DMS114 treated with DMSO at 0.1 percent for 48 hours (cell line): ENCODE results near the gene GMDS.

Experiments used
- DNase-seq: peaks from one replicate; lab custom pipeline; 2025; ENCODE audit not compliant: unreplicated experiment; lab: John Stamatoyannopoulos, UW

GMDS gene

DNA sequence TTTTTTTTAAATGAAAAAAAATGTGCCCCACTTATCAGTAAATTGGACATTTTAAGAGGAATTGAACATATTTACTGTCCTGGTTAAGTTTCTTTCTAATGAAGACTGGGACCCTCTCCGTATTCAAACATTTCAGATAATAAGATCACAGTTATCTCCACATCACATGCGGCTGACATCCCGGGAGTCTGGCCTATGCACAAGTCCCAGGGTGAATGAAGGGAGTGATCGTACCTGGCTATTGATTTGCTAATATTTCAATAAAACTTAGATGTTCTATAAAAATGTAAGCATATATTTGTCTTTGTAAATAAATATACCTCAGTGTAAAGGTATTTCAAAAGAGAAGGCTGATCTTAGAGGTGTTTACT is 577.6 kb downstream of the GMDS start:
- DNase-seq: no peak

DNA sequence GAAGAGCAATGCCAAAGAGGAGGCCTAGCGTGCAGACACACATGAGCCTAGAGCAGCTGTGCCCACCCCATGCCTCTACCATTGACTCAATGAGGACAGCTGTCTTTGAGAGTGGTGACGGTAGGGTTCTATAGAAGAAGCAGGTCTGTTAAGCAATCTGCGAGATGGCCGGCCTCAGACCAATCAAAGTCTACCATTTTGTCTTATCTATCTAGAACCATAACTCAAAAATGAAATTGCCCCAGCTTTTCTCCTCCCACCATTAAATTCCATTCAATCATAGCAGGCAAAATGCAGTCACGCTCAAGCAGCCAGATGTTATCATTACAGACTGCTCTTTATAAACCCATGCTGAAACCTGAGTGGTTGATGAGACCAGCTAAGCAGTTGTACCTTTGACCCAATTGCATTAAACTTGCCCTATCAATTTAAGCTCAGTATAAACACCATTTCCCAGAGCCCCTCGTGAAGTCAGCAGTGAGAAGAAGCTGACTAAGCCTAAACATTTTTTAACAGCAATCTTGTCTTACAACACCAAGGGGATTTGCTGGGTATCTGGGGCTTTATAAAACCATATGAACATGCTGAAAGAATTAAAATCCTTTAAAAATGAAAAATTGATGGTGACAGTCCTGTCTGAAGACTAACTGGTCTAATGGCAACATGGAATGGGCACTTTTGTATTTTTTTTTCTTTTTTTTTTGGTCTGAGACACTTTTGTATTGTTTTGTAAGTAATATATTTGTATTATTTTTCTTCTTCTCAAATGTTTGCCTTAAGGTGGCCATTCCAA is 578.2 kb downstream of the GMDS start:
- no peak for DNase-seq

DNA sequence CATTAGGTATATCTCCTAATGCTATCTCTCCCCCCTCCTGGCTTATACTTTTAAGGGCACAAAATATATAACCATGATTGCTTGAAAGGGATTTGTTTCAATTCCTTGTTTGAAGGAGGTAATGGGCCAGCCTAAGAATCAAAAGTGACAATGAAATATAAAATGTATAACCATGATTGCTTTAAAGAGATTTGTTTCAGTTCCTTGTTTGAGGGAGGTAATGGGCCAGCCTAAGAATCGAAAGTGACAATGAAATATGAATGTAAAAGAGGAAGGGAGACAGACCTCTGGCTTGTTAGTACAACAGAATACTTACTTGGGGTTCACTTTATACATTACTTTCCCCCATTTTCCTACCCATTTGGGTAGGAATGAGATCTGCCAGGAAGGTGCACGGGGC is 580.2 kb downstream of the GMDS start:
- DNase-seq: no peak

DNA sequence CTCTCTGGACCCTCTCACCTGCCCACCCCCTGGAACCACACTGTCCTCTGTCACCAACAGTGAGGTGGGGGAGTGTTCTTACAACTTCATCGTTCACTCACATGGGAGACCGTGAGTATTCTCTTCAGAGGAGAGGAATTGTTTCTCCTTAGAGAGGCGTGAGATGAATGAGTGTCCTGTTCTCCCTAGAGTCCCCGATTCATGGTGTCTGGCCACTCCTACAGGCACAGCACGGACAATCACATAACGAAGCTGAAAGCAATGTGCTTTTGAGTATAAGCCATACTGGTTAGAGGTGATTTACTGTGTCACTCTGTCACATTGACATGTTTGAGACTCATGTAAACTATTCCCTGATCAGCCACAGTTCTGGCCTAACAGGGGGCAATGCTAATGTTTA is 581.1 kb downstream of the GMDS start:
- no peak for DNase-seq

DNA sequence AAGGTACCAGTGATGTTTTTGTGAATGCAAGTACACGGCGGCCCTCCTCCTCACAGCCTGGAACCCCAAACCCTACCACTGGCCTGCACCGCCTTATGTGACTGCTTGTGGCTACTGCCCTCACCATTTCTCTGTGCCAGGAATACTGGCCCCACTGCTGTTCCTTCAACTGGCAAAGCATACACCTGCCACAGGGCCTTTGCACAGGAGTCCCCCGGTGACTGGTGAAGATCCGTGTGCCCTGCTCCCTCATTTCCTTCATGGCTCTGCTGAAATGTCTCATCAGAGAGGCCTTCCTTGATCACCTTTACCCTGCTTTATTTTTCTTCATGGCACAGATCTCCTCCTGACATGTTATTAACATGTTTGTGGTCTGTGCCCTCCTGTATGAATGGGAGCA is 581.9 kb downstream of the GMDS start:
- no peak for DNase-seq

DNA sequence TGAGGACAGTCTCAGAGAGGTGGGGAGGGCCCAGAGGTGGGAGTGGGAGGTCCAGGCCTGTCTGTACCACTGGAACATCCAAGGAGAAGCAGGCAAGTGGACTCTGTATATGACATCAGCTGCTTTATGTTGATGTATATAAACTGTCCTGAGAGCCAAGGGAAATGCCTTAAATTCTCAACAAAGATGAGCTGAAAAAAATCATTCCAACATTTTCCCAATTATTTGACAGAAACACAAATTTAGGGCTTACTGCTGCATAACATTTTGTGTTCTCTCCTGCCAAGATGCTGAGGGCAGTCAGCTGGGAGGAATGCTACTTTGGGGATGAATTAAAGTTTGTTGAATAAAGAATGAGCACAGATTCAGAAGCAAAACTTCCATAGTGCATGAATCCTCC is 582.9 kb downstream of the GMDS start:
- DNase-seq: no peak

DNA sequence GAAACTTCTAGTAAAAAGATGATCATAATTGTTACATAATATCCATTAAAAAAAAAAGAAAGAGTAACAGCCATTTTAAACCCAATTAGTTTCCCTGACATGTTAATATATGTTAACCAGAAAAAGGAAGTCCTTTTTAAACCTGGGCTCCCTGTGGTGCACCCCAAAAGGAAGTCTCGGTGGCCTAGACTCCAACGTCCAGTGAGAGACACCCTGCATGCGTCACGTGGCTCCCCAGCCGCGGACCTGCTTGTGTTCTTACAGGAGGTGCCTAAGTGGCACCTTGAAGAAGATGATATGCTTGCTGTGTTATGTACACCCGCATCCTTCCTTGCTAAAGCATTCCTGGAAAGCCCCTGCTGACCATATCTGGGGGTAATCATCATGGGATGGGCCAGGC is 585.6 kb downstream of the GMDS start:
- no peak for DNase-seq

DNA sequence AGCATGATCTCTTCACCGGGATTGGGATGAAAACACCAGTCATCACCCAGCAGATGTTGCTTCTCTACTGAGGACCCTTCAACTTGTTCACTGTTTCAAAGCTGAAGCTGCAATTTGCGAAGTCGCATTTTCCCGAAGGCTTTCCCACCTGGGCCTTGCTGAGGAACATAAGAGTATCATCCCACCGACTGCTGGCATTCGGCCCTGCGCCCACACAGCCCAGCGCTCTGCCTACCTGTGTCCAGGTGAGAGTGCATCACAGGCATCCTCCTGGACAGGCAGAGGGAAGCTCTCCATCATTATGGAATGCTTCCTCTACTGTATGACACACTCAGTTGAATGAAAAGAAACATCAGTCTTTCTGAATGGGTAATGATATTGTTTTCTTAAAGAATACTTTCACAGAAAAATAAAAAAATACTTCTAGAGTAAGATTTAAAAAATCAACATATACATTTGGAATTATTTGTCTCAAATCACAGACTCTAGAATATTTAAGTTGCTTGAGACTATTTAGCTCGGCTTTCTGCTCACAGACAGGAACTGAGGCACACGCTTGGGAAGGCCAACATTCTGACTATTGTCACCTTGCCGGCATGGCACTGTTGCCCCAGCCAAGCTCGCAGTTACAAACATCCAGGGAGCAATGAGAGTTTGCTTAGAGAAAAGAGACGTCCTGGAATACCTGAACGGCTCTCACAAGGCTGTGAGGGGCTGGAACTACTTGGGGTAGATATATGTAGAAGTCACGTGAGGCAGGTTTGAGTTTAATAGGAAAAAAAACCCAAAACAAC is 587.0 kb downstream of the GMDS start:
- DNase-seq: no peak

DNA sequence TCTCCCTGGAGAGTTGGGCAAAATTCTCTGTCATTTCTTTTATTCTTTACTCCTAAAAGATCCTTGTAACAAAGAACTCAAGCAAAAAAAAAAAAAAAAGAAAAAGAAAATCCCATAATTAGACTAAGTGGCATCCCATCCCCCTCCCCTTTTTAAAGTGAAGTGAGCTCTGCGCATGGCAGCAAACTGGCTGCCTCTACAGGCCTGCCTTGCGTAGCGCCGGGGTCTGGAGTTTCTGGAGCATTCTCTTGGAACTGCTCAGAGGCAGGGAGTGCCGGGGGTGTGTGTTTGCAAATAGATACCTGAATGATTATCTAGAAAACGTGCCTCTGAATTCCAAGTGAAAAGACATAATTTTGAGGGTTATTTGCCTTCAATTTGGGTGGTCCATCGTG is 587.6 kb downstream of the GMDS start:
- DNase-seq: no peak

DNA sequence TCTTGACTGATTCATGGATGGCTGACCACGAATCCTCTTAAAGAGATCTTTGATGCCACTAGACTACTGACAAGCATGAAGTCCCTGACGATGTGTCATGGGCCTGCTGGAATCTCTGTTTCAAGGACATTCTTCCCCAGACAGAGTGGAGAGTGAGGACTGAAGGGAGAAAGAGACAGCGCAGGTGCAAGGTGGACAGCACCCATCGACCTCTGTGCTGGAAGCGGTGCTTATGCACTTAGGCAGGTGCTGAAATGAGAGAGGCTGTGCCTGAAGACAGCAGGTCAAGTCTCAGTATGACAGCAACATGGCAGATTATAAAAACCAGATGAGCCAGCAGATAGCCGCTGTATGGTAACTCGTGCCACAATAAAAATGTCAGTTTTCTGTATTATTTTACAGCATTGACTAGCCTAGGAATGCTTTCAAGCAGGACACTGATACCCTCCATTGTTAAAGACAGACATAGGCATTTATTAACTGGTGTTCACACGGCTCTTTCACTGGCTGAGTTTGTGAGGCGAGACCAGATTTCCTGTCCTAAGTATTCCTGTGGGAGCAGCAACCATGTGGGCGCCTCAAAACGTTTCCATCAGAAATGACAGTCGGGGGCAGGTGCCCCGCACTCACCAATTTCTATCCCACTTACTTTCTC is 588.2 kb downstream of the GMDS start:
- DNase-seq: no peak

DNA sequence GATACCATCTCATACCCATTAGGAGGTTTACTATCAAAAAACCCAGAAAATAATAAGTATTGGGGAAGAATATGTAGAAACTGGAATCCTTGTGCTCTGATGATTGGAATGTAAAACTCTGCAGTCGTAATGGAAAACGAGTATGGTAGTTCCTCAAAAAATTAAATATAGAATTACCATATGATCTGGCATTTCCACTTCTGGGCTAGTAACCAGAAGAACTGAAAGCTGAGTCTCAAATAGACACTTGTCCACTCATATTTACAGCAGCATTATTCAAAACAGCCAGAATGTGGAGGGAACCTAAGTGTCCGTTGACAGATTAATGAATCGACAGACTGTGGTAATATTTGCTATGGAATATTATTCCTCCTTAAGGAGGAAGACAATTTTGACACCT is 591.4 kb downstream of the GMDS start:
- no peak for DNase-seq

DNA sequence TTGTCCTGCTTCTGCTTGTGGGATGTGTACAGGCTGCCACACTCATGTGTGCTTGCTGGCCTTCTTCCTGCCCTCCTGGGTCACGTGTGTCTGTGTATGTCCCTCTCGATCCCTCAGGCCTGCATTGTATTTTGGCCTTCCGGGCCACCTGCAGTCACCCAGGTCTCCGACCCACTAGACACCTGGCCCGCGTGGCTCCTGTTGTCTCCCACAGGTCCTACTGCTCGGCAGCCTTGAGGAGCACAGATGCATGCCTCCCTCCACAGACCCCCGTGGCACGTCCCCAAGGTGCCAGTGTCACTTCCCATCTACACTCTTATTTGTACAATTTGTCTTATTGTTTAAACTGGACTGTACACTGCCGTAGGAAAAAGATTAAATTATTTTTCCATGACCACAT is 592.6 kb downstream of the GMDS start:
- DNase-seq: no peak

DNA sequence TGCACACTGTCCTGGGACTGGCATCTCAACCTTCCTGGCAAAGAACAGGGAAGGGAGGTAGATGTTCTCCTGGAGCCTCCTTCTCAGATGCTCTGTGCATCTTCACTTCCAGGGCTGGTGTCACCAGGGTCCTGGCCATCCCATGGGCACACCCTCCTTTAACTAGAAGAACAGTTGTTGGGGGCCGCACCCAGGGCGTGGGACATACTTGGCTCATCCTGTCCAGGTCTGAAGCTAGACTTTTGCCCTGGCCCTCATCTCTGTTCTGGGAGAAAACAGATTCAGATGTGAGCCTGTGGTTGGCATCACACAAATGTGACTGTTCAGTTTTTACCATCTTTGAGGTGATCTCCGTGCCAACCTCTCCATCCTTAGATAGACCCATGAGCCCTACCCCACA is 594.0 kb downstream of the GMDS start:
- DNase-seq: no peak

DNA sequence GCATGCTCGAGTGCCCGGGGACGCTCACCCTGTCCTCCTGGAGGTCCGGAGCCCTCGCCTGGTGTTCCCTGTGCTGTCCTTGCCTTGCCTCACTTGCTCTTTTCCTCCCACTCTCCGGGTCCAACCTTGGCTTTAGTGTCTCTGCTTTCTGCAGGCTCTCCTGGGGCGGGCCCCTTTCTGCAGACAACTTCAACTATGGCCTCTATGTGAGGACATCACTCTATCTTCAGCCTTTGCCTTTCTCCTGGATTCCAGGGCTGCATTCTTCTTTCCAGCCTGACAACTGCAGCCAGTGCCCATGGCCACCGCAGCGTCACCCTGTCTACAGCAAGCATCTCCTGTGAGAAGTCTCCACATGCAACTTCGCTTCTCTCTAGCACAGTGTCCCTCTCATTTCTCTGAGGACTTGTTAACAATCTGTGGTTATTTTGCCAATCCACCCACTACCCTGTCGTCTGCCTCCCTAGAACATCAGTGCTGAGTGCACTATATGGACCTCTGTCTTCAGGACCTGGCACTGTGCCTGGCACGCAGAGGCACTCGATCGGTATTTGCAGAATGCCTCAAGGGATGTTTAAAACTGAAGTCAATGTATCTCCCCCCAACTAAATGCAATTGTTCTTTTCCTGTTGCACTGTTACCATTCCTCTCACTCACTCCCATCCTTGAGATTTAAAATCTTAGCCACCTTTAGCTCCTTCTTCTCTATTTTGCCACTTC is 599.8 kb downstream of the GMDS start:
- DNase-seq: no peak

DNA sequence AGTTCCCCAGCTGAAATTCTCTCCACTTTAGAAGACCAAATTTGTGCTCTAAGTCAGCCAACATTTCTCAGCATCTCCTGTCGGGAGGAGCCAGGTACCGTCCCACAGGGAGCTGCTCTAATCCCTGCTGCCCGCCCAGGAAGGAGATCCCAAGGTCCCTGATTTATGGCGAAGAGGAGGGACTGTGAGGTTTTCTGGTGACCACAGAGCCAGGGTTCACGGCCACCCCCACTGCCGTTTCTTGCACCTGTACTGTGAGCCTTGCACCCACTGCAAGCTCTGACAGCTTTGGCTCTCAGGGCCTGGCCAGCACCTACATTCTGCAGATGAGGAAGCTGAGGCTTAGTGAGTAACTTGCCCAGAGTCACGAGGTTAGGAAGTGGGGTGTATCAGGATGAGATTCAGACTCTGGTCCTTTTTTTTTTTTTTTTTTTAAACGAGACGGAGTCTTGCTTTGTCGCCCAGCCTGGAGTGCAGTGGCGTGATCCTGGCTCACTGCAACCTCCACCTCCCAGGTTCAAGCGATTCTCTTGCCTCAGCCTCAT is 600.8 kb downstream of the GMDS start:
- no peak for DNase-seq

DNA sequence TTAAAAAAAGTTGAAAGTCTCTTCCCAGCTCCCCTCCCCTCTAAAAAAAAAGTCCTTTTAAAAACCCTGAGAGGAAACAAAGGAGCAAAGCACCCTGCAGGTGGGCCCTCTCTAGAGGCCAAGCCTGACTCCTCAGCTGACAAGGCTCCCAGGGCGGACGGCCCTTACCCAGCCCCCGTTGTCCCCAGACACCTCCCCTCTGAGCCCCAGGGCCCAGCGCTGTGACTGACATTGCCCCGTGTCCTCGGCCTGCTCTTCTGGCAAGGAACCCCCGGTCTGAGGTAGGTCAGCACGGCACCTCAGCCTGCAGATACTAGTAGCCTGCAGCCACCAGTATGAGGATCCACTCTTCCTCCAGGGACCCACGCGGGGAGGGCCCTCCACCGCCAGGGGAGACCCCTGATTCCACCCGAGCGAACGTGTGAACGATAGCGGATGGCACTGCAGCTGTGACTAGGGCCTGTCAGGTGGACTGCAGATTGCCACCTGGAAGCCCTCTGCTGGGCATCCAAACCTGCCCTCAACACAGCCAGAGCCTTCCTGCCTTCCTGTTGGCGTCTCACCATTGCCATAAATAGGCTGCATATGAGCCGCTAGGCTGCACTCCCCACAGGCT is 601.5 kb downstream of the GMDS start:
- DNase-seq: no peak

DNA sequence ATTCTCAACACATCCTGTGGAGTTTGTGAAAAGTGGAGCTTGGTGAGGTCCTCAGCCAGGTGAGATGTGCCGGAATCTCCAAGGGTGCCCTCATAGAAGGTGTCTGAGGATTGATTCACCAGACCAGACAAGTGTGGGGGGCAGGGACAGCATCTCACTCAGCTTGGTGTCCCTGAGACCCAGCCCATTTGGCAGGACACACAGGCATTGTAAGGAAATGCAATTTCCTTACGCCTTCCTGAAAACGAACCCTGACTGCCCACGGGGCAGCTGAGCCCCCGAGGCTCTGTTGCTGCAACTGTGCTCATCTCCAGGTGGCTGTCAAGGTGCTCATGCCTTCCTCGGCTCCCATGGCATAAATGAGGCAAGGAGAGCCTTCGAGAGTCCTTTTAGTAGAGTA is 602.3 kb downstream of the GMDS start:
- DNase-seq: no peak

DNA sequence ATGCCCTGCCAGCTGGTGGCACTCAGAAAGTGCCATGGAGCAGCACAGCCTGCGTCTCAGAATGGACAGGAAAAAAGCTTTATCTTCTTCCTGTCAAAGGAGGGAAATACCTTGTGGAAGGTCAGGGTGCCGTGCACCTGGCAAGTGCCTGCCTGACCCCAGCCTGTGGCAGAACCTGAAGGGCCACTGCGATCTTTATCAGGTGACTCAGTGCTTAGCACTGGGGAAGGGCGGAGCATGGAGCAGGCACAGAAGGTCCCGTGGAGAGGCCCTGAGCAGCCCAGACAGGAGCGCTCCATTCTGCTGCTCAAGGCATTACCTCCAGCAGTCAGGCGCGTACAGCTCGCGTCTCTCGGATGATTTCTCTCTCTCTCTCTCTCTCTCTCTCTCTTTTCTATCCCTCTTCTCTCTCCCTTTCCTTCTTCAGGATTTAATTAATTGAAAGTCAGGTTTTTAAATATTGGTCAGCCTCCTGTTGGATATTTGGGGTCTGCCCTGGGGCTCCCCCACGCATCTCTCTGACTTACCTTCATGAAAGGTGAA is 604.0 kb downstream of the GMDS start:
- DNase-seq: no peak

DNA sequence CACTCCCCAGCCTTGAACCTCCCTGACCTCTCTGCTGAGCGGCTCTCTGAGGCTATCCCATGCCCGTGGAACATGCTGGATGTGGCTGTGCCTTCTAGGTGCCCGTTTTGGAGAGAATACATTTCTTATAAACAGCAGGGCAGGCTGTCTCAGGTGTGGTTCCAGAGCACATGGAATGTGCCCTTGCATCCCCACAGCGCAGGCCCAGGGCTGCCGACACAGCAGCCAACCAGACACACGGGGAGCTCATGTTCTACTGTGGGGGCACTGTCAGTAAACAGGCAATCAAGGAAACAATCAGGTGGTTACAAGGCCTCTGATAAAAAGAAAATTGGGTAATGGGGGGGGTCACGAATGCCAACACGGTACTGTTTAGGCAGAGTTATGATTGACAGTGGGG is 604.9 kb downstream of the GMDS start:
- no peak for DNase-seq

DNA sequence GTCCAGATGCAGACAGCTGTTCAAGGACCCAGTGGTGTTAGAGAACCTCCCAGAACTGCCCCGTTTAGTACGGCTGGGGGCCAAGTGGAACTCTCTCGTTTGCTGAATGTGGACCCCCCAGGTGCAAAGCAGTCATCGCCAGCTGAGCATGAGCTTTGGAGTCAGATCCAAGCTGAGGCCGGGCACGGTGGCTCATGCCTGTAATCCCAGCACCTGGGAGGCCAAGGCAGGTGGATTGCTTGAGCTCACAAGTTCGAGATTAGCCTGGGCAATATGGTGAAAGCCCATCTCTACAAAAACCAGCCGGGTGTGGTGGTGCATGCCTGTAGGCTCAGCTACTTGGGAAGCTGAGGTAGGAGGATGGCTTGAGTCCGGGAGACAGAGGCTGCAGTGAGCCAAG is 606.0 kb downstream of the GMDS start:
- DNase-seq: no peak
